MM.1S (cell line): ENCODE measurements around the gene FADD.

ENCODE experiments used
- DNase-seq: peaks from one replicate; pipeline ENCODE4 v3.0.0-alpha.2; 2015
- H2AFZ ChIP-seq: fragments of 300-600 bp; sonication (generic); 2 replicates; pipeline ENCODE4 v1.6.0; 2016; ENCODE audit warnings: antibody characterized with exemption, low read length
- H3F3A ChIP-seq: fragments of 300-600 bp; sonication (generic); 2 replicates; pipeline ENCODE4 v1.6.1; 2016; ENCODE audit warnings: mild to moderate bottlenecking, antibody characterized with exemption, low read length, moderate library complexity, mixed read lengths; ENCODE audit not compliant: insufficient read depth
- H3K27ac ChIP-seq: fragments of 300-600 bp; sonication (generic); 2 replicates; pipeline ENCODE4 v1.5.1; 2016; ENCODE audit warnings: mild to moderate bottlenecking, low read length
- H3K27me3 ChIP-seq: fragments of 300-600 bp; sonication (generic); replicated peaks from 2 replicates; pipeline ENCODE4 v1.6.0; 2016; ENCODE audit warnings: low read length; ENCODE audit not compliant: insufficient read depth
- H3K36me3 ChIP-seq: fragments of 300-600 bp; sonication (generic); replicated peaks from 2 replicates; pipeline ENCODE4 v1.6.1; 2016; ENCODE audit warnings: mild to moderate bottlenecking, low read length, mixed read lengths; ENCODE audit not compliant: insufficient read depth
- H3K4me1 ChIP-seq: fragments of 300-600 bp; sonication (generic); 2 replicates; pipeline ENCODE4 v1.6.1; 2016; ENCODE audit warnings: low read length, mixed read lengths
- H3K4me2 ChIP-seq: fragments of 300-600 bp; sonication (generic); 2 replicates; pipeline ENCODE4 v1.6.0; 2016; ENCODE audit warnings: low read depth, low read length
- H3K4me3 ChIP-seq: fragments of 300-600 bp; sonication (generic); 2 replicates; pipeline ENCODE4 v1.5.1; 2016; ENCODE audit warnings: low read length, mixed read lengths
- H3K79me2 ChIP-seq: fragments of 300-600 bp; sonication (generic); 2 replicates; pipeline ENCODE4 v1.6.1; 2016; ENCODE audit warnings: mixed run types, low read length, mixed read lengths
- H3K9ac ChIP-seq: fragments of 300-600 bp; sonication (generic); 2 replicates; pipeline ENCODE4 v1.6.1; 2016; ENCODE audit warnings: low read length, mixed read lengths
- H3K9me2 ChIP-seq: fragments of 300-600 bp; sonication (generic); replicated peaks from 2 replicates; pipeline ENCODE4 v1.6.1; 2016; ENCODE audit warnings: mild to moderate bottlenecking, low read length, mixed read lengths; ENCODE audit not compliant: insufficient read depth
- H3K9me3 ChIP-seq: fragments of 300-600 bp; sonication (generic); replicated peaks from 2 replicates; pipeline ENCODE4 v1.6.1; 2016; ENCODE audit warnings: mild to moderate bottlenecking, low read length, mixed read lengths; ENCODE audit not compliant: insufficient read depth
- H4K20me1 ChIP-seq: fragments of 300-600 bp; sonication (generic); 2 replicates; pipeline ENCODE4 v1.6.1; 2016; ENCODE audit warnings: mild to moderate bottlenecking, low read length, moderate library complexity, mixed read lengths; ENCODE audit not compliant: insufficient read depth
- EZH2 ChIP-seq: fragments of 300-600 bp; sonication (generic); optimal IDR thresholded peaks from 2 replicates; pipeline ENCODE3; 2017; ENCODE audit warnings: low read depth, mild to moderate bottlenecking, antibody characterized with exemption, low read length, mixed read lengths
- EZH2phosphoT487 ChIP-seq: fragments of 300-600 bp; sonication (generic); IDR thresholded peaks from 2 replicates; pipeline ENCODE4 v1.6.1; 2018; ENCODE audit warnings: antibody characterized with exemption, low read length
- TF ChIP-seq, protein P1 (sequence below): fragments of 300-600 bp; sonication (generic); IDR thresholded peaks from 2 replicates; pipeline ENCODE4 v1.5.1; 2016; ENCODE audit warnings: antibody characterized with exemption, low read length, mixed read lengths

Gene FADD

DNA sequence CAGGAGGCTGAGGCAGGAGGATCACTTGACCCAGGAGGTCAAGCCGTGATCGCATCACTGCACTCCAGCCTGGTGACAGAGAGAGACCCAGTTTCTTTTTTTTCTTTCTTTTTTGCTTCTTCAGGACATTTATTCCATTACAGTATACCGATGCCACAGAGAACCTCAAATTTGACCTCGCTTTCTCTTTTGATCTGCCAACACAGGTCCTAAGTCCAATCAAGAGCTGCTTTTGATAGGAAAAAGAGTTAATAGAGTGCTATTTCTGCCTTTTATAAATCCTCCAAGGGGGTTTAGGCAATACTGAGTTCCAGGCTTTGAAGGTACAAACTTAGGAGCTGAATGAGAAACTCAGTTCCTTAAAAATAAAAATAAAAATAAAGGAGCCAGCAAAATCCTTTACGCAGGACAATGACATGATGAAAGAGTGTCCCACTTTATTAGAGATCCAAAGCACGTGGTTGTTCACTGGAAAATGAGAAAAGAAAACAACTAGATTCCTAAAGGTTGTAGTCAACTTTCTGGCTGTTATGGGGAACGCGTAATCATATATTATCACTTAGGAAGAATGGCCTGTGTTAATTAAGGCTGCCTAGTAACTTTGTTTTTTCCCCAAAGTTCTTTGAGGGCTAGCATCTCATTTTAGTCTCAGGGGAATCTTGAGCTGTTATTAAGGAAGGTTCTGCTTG lies 27.2 kb downstream of the FADD start:
- peaks cover 92% of the 10 kb centered on the region for H3K27me3 ChIP-seq
- no peak overlapping the region for H3K27ac ChIP-seq
- no peak overlapping the region for H3K4me3 ChIP-seq
- no peaks in the 10 kb centered on the region for H3F3A ChIP-seq
- no peak for DNase-seq
- H3K36me3 ChIP-seq: no peaks in the 10 kb centered on the region
- peak overlapping the region; percentile 29; the same call in 1 of the 2 replicates for H3K4me2 ChIP-seq
- H3K4me1 ChIP-seq: 0 out of 2 replicates have a peak, but pooled peaks cover 7% of the 10 kb centered on the region
- H2AFZ ChIP-seq: no peak overlapping the region
- no peaks in the 10 kb centered on the region for H3K9me3 ChIP-seq
- H3K79me2 ChIP-seq: no peaks in the 10 kb centered on the region
- no peaks in the 10 kb centered on the region for H4K20me1 ChIP-seq
- H3K9me2 ChIP-seq: no peaks in the 10 kb centered on the region
- TF ChIP-seq EZH2phosphoT487 (no peak), EZH2 (no peak)
- TF ChIP-seq, protein P1, sequence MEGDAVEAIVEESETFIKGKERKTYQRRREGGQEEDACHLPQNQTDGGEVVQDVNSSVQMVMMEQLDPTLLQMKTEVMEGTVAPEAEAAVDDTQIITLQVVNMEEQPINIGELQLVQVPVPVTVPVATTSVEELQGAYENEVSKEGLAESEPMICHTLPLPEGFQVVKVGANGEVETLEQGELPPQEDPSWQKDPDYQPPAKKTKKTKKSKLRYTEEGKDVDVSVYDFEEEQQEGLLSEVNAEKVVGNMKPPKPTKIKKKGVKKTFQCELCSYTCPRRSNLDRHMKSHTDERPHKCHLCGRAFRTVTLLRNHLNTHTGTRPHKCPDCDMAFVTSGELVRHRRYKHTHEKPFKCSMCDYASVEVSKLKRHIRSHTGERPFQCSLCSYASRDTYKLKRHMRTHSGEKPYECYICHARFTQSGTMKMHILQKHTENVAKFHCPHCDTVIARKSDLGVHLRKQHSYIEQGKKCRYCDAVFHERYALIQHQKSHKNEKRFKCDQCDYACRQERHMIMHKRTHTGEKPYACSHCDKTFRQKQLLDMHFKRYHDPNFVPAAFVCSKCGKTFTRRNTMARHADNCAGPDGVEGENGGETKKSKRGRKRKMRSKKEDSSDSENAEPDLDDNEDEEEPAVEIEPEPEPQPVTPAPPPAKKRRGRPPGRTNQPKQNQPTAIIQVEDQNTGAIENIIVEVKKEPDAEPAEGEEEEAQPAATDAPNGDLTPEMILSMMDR: no peak
- no peak overlapping the region for H3K9ac ChIP-seq

- Histone ChIP-seq H3K4me3 (no peak overlapping the region), H3K27me3 (peaks cover 90% of the 10 kb centered on the region), H3K9me3 (no peaks in the 10 kb centered on the region), H3K79me2 (no peaks in the 10 kb centered on the region), H3K4me2 (peak overlapping the region; percentile 29; the same call in 1 of the 2 replicates), H3K27ac (no peak overlapping the region), H3K9ac (no peak overlapping the region), H3K4me1 (0 out of 2 replicates have a peak, but pooled peaks cover 7% of the 10 kb centered on the region), H3K36me3 (no peaks in the 10 kb centered on the region), H4K20me1 (no peaks in the 10 kb centered on the region), H3F3A (no peaks in the 10 kb centered on the region), H2AFZ (no peak overlapping the region), H3K9me2 (no peaks in the 10 kb centered on the region)
- TF ChIP-seq, protein P1: no peak
- no peak for TF ChIP-seq EZH2
- no peak for TF ChIP-seq EZH2phosphoT487
- DNase-seq: no peak
These were observed 28.0 kb downstream of the FADD start for GRCh38 chr11:70230840-70231710.

DNA sequence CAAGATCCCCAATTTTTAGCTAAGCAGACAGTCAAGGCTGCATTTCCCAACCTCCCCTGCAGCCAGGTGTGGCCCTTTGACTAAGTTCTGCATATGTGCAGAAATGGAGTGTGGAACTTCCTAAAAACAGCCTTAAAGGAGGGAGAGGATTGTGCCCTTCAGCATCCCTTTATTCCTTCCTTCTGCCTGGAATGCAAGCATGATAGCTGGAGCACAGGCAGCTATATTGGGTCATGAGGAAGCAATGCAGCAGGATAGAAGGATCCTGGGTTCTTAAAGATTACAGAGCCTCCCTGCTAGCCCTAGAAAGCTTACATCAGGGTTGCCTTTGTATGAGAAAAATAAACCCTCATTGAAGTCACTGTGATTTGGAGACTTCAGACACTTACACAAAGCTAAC lies 29.9 kb downstream of the FADD start:
- no peaks in the 10 kb centered on the region for H3K79me2 ChIP-seq

More for the DNA sequence above, 29.9 kb downstream of the FADD start:
- Histone ChIP-seq H4K20me1 (no peaks in the 10 kb centered on the region), H3K9me3 (no peaks in the 10 kb centered on the region), H2AFZ (no peak overlapping the region), H3K4me3 (no peak overlapping the region), H3F3A (no peaks in the 10 kb centered on the region), H3K4me1 (0 out of 2 replicates have a peak, but pooled peaks cover 7% of the 10 kb centered on the region), H3K9me2 (no peaks in the 10 kb centered on the region), H3K27me3 (peaks cover 77% of the 10 kb centered on the region), H3K9ac (no peak overlapping the region), H3K4me2 (no peak overlapping the region), H3K36me3 (no peaks in the 10 kb centered on the region), H3K27ac (no peak overlapping the region)
- DNase-seq: no peak
- no peak for TF ChIP-seq EZH2phosphoT487
- TF ChIP-seq, protein P1: no peak
- TF ChIP-seq EZH2: no peak
